Mucosa of descending colon (tissue), 3 donors: ENCODE measurements around the gene TBCEL. TPM values are rescaled to one million over a fixed set of nuclear protein-coding genes. Genes with fewer than 3 reads are reported as not detected.

Experiments
- ATAC-seq: fragments of 200-7000 bp; cut with Tn5 transposase; one replicate; pipeline ENCODE4 v1.9.1; 2020; ENCODE audit warnings: mild to moderate bottlenecking, moderate library complexity
- DNase-seq, 3 donors: peaks; one replicate each; pipeline ENCODE4 v3.0.0-alpha.2; 2020
- H3K36me3 ChIP-seq: fragments of 200-600 bp; one replicate; pipeline ENCODE4 v1.8.0; 2021; ENCODE audit warnings: low read depth, mild to moderate bottlenecking
- H3K4me1 ChIP-seq: fragments of 200-600 bp; one replicate; pipeline ENCODE4 v1.8.0; 2021; ENCODE audit warnings: low read depth, mild to moderate bottlenecking
- H3K4me3 ChIP-seq: fragments of 200-600 bp; one replicate; pipeline ENCODE4 v1.8.0; 2021; ENCODE audit warnings: mild to moderate bottlenecking
- H3K9me3 ChIP-seq: fragments of 200-600 bp; one replicate; pipeline ENCODE4 v1.8.0; 2021; ENCODE audit warnings: mild to moderate bottlenecking
- intact Hi-C, 2 donors: fragments of 100-400 bp; cut with DNase I in 1 of 2; cut with micrococcal nuclease in 1 of 2; formaldehyde crosslinking; loops; one replicate each; pipeline versions ENCODE4 v1.11.0 to v1.11.1; 2022; cut with DNase I, micrococcal nuclease
- total RNA-seq, 3 donors: library from RNA; stranded (reverse); fragmentation: NEBNext Ultra II Directional in 2 of 3; extraction: Animal tissue kit (Norgen Biotek cat#: 25700) in 2 of 3; gene quantifications; one replicate each; pipeline versions ENCODE4 v1.2.1 to v1.2.4, GENCODE V29; 2021 to 2023
- TF ChIP-seq, protein P1 (sequence below): fragments of 200-600 bp; IDR thresholded peaks from one replicate; pipeline ENCODE4 v1.8.0; 2022; ENCODE audit warnings: antibody characterized with exemption, mild to moderate bottlenecking
- donor health status: DM: no; HTN: no; CAD: no; lungs with moderate emphysema.
- donor health status: DM: no; HTN: no; CAD: no.
- donor health status: DM: no; HTN: yes; CAD: no.

Gene TBCEL
- total RNA-seq, 3 donors from 2014 or later, result 11.7 to 36.5 (median 12.8) TPM

DNA sequence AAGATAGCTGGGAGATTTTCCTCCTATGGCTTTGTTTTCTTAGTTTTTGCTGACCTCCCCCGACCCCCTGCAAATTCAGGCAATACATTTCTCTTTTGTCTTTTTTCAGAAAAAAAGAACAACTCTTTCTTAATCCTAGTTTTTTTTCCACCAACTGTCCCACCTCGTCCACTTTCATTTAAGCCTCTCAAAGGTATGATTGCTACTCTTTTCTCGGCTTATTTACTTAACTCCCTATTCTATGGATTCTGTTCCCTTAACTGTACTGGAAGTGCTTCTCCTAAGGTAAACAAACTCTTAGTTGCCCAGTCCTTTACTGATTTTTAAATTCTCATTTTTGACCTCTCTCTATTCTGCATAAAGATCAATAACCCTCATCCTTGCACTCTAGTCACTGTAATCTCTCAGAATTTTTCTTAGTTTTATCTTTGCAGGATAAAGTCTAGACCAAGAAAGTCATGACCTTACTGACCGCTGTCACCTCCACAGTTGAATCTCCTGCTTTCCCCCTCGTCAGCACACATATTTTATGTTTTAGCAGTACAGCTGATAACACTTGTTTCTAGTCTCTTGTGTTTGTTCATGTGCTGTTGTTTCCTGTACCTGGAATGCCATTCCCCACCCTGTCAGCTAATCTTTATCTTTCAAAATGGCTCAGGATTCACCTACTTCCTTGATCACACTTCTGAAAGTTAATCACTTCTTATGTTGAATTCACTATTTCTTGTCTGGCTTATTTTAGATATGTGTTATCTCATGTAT lies 14.9 kb downstream of the TBCEL start:
- intact Hi-C loops, result no loop called here
- Histone ChIP-seq H3K4me1 (no peaks in the 10 kb centered on the region), H3K36me3 (no peaks in the 10 kb centered on the region), H3K9me3 (no peaks in the 10 kb centered on the region), H3K4me3 (no peak overlapping the region)
- DNase-seq (no peak), ATAC-seq (peak; percentile 50)
- TF ChIP-seq, protein P1, sequence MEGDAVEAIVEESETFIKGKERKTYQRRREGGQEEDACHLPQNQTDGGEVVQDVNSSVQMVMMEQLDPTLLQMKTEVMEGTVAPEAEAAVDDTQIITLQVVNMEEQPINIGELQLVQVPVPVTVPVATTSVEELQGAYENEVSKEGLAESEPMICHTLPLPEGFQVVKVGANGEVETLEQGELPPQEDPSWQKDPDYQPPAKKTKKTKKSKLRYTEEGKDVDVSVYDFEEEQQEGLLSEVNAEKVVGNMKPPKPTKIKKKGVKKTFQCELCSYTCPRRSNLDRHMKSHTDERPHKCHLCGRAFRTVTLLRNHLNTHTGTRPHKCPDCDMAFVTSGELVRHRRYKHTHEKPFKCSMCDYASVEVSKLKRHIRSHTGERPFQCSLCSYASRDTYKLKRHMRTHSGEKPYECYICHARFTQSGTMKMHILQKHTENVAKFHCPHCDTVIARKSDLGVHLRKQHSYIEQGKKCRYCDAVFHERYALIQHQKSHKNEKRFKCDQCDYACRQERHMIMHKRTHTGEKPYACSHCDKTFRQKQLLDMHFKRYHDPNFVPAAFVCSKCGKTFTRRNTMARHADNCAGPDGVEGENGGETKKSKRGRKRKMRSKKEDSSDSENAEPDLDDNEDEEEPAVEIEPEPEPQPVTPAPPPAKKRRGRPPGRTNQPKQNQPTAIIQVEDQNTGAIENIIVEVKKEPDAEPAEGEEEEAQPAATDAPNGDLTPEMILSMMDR, result no peak

DNA sequence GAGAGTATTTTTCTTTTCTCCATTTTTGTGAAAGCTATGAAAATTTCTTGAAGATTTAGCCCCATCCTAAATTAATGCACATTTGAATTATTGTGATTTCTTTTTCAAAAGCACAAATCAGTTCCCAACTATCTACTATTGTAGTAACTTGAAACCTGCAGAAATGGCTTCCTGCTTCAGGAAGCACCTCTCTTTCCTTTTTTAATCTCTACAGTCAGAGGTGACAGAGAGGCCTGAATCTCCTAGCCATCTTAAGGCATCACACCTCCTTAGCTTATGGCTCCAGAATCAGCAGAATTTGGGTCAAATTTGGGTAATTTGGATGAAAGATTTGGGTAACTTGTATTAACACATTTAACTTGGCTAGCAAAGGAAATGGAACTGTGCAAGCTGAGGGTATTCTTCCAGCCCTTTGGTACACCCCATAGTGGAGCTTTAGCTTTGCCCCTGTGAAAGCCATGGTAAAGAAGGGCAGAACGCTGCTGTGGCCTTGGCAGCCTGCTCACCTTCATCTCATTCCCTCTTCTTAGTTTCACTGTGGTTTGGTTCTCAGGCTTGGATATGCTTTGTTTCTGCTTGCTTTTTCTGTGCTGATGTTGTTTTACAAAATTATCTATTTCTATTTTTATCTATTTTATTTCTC lies 16.2 kb downstream of the TBCEL start:
- H3K36me3 ChIP-seq, result no peaks in the 10 kb centered on the region
- H3K9me3 ChIP-seq, result no peaks in the 10 kb centered on the region
- no peak for DNase-seq
- no peaks in the 10 kb centered on the region for H3K4me1 ChIP-seq
- no peak for ATAC-seq
- TF ChIP-seq, protein P1, result no peak
- H3K4me3 ChIP-seq, result no peak overlapping the region
- intact Hi-C loops, result no loop called here

- H3K9me3 ChIP-seq, result no peaks in the 10 kb centered on the region
- intact Hi-C loops, result no loop called here
- no peaks in the 10 kb centered on the region for H3K4me1 ChIP-seq
- no peak overlapping the region for H3K4me3 ChIP-seq
- H3K36me3 ChIP-seq, result no peaks in the 10 kb centered on the region
- no peak for ATAC-seq
- no peak for DNase-seq
- TF ChIP-seq, protein P1, result no peak
Observed at GRCh38 chr11:121040614-121041002, 16.7 kb downstream of the TBCEL start.

- Histone ChIP-seq H3K36me3 (no peaks in the 10 kb centered on the region), H3K9me3 (no peaks in the 10 kb centered on the region), H3K4me1 (no peaks in the 10 kb centered on the region), H3K4me3 (no peak overlapping the region)
- no peak for DNase-seq
- intact Hi-C loops, result no loop called here
- no peak for ATAC-seq
- TF ChIP-seq, protein P1, result no peak
Observed at GRCh38 chr11:121041072-121041471, 17.2 kb downstream of the TBCEL start.

GRCh38 chr11:121042296-121042695 lies 18.4 kb downstream of the TBCEL start:
- TF ChIP-seq, protein P1, result no peak
- intact Hi-C loops, result no loop called here
- Histone ChIP-seq H3K4me3 (no peak overlapping the region), H3K9me3 (no peaks in the 10 kb centered on the region), H3K36me3 (no peaks in the 10 kb centered on the region), H3K4me1 (no peaks in the 10 kb centered on the region)
- DNase-seq (no peak), ATAC-seq (no peak)
